Measurements from ENCODE around the gene ATP11C. TPM values are rescaled to one million over a fixed set of nuclear protein-coding genes. Genes with fewer than 3 reads are reported as not detected.

ATP11C gene
- total and polyA plus RNA-seq, 2 of the 4 experiments (the other 2 are of a cell fraction) = 19.3 to 40.0 TPM

DNA sequence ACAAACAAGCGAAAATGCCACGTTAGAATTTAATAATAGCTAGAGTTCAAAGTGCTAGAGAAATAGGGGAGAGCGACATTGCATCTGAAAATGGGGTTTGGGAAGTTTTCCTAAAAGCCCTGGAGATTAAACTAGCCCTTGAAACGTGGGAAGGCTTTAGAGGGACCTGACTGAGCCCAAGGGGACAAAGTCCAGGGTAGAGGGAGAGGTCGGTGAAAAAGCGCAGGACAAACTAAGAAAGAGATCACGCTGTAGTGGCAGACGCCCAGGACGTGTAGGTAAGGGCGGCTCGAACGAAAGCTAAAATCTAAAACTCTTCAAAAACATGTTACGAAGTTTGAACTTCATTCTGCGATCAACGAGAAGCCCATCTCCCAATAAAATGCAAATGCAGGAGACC is 1.1 kb upstream of the ATP11C start:
- Histone ChIP-seq H4K91ac (ENCODE audit: insufficient read depth, low read depth, low read length) (peak overlapping the region; percentile 57), H2BK20ac (ENCODE audit: low read depth, low read length) (no peak overlapping the region), H3K4ac (ENCODE audit: low read depth, low read length) (peak overlapping the region; percentile 73), H3K9me1 (ENCODE audit: insufficient read depth, low read length) (no peaks in the 10 kb centered on the region), H3K14ac (replicated peaks; ENCODE audit: low read depth, low read length) (peak overlapping the region; percentile 78), H3K36me3 (ENCODE audit: control insufficient read depth, insufficient read depth, low read length) (no peaks in the 10 kb centered on the region), H4K5ac (ENCODE audit: low read depth, low read length) (peak overlapping the region; percentile 64), H4K8ac (ENCODE audit: low read depth in 2 of 2, low read length in 2 of 2) (peak overlapping the region; percentile 76 to 86; a peak in 3 of 4 replicates), H3K23ac (ENCODE audit: low read depth, low read length) (0 out of 2 replicates have a peak overlapping the region, but pooled peaks have one; percentile 34), H3K9ac (ENCODE audit: low read depth, low read length) (peak overlapping the region; percentile 78), H2BK5ac (ENCODE audit: low read depth, low read length, poor library complexity, severe bottlenecking) (peak overlapping the region; percentile 66), H3K18ac (ENCODE audit: low read depth, low read length) (peak overlapping the region; percentile 34; the same call in 1 of the 2 replicates), H3K4me3 (ENCODE audit: insufficient read depth, low read depth, low read length) (peak overlapping the region; percentile 80), H2AFZ (replicated peaks; ENCODE audit: low read length, poor library complexity) (peak overlapping the region; percentile 87), H3K9me3 (ENCODE audit: control insufficient read depth, insufficient read depth, low read length) (no peaks in the 10 kb centered on the region), H3K79me1 (ENCODE audit: low read depth in 1 of 2, low read length in 2 of 2) (peaks cover 0 to 6% of the 10 kb centered on the region in 2 experiments; a peak in 1 of 4 replicates), H3K56ac (ENCODE audit: extremely low read depth, insufficient read depth, low read length) (peak overlapping the region; percentile 65; the same call in 1 of the 2 replicates), H3K27me3 (ENCODE audit: control insufficient read depth, insufficient read depth, low read length) (no peaks in the 10 kb centered on the region), H2AK9ac (replicated peaks; ENCODE audit: low read depth, low read length, poor library complexity) (no peak overlapping the region), H4K20me1 (ENCODE audit: insufficient read depth, low read length) (0 out of 2 replicates have a peak, but pooled peaks cover 4% of the 10 kb centered on the region), H2BK120ac (ENCODE audit: low read depth, low read length) (peak overlapping the region; percentile 77), H3K4me2 (ENCODE audit: low read depth, low read length) (peak overlapping the region; percentile 80), H2BK15ac (ENCODE audit: low read depth, low read length) (no peak overlapping the region), H3K4me1 (ENCODE audit: control insufficient read depth, insufficient read depth, low read length) (no peaks in the 10 kb centered on the region), H2AK5ac (ENCODE audit: low read depth, low read length) (no peak overlapping the region), H3K27ac (ENCODE audit: insufficient read depth, low read length) (peak overlapping the region; percentile 91)
- DNase-seq (no peak), ATAC-seq (ENCODE audit: low read depth) (no peak)
- dilution Hi-C loops (cut with HindIII; ENCODE audit: low sequenced_read_pairs, unreplicated experiment) = no loop called here
- in situ Hi-C loops (cut with MboI; ENCODE audit: low sequenced_read_pairs) = no loop called here
- ChIA-PET CTCF (no interaction called here), POLR2A (ENCODE audit: unreplicated experiment) (interaction anchor here (0.6 kb wide), 1 partner anchor 110 kb away, joined by 3 read pairs; no protein-coding TSS in a partner anchor)
- intact Hi-C loops (cut with micrococcal nuclease) = loop anchor here (5.0 to 10.0 kb wide), 3 partner anchors 102 to 209 kb away; no protein-coding TSS in a partner anchor
- TF ChIP-seq RCOR1 (IDR thresholded peaks at IDR 0.05; ENCODE audit: insufficient replicate concordance, low read length) (no peak), BHLHE40 (IDR thresholded peaks at IDR 0.05; ENCODE audit: low read depth, low read length) (no peak), CHD1 (IDR thresholded peaks at IDR 0.05; ENCODE audit: low read depth, low read length) (no peak)
- TF ChIP-seq, protein P1, sequence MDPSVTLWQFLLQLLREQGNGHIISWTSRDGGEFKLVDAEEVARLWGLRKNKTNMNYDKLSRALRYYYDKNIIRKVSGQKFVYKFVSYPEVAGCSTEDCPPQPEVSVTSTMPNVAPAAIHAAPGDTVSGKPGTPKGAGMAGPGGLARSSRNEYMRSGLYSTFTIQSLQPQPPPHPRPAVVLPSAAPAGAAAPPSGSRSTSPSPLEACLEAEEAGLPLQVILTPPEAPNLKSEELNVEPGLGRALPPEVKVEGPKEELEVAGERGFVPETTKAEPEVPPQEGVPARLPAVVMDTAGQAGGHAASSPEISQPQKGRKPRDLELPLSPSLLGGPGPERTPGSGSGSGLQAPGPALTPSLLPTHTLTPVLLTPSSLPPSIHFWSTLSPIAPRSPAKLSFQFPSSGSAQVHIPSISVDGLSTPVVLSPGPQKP (IDR thresholded peaks at IDR 0.05; ENCODE audit: borderline replicate concordance, low read depth, low read length) = no peak
- 34% methylated on average over 3 of the region's 15 CpGs; no CpG with 5 or more reads in 1 of the 2 experiments for WGBS, 2 experiments (ENCODE audit: extremely low coverage in 2 of 2, insufficient read length in 1 of 2)
- BruUV-seq (replicated peaks) = no TSS peak
